HL-60 (cell line): ENCODE data around the gene LRBA.

Source experiments
- DNase-seq, 2 experiments: peaks; one replicate each; pipeline ENCODE4 v3.0.0-alpha.2; 2010 to 2020; ENCODE audit warnings: low read depth in 1 of 2, low spot score in 1 of 2
- H3K27ac ChIP-seq: fragments of 250-450 bp; sonication (Bioruptor Pico); replicated peaks from 2 replicates; pipeline ENCODE4 v1.5.1; 2020; ENCODE audit warnings: mild to moderate bottlenecking, moderate library complexity
- H3K27me3 ChIP-seq: fragments of 250-450 bp; sonication (Bioruptor Pico); 2 replicates; pipeline ENCODE4 v1.5.1; 2021; ENCODE audit warnings: mild to moderate bottlenecking, moderate library complexity; ENCODE audit not compliant: insufficient read depth, poor library complexity, severe bottlenecking
- H3K4me3 ChIP-seq: replicated peaks from 2 replicates; pipeline ENCODE4 v1.5.1; 2011; ENCODE audit warnings: mild to moderate bottlenecking, control low read depth, low read length; ENCODE audit not compliant: insufficient read depth
- CTCF ChIP-seq: IDR thresholded peaks from one replicate; pipeline ENCODE4 v1.5.1; 2011; ENCODE audit warnings: low read length, control low read depth, inconsistent platforms; ENCODE audit not compliant: insufficient read depth
- GABPA ChIP-seq: IDR thresholded peaks from 2 replicates; pipeline ENCODE4 v1.6.1; 2012; ENCODE audit warnings: low read depth
- POLR2AphosphoS5 ChIP-seq: IDR thresholded peaks from 2 replicates; pipeline ENCODE4 v1.6.1; 2012; ENCODE audit warnings: low read depth
- SPI1 ChIP-seq: IDR thresholded peaks from 2 replicates; pipeline ENCODE4 v1.6.1; 2012; ENCODE audit warnings: low read depth, mild to moderate bottlenecking, borderline replicate concordance
- TF ChIP-seq, protein P1 (sequence below): IDR thresholded peaks from 2 replicates; pipeline ENCODE4 v1.6.1; 2012; ENCODE audit warnings: low read depth; ENCODE audit not compliant: insufficient replicate concordance

LRBA gene

GRCh38 chr4:151049430-151049884 is 34.4 kb upstream of the LRBA start:
- H3K27ac ChIP-seq: no peak overlapping the region
- H3K27me3 ChIP-seq: no peaks in the 10 kb centered on the region
- no peak overlapping the region for H3K4me3 ChIP-seq
- DNase-seq: no peak
- no peak for TF ChIP-seq SPI1
- TF ChIP-seq, protein P1, sequence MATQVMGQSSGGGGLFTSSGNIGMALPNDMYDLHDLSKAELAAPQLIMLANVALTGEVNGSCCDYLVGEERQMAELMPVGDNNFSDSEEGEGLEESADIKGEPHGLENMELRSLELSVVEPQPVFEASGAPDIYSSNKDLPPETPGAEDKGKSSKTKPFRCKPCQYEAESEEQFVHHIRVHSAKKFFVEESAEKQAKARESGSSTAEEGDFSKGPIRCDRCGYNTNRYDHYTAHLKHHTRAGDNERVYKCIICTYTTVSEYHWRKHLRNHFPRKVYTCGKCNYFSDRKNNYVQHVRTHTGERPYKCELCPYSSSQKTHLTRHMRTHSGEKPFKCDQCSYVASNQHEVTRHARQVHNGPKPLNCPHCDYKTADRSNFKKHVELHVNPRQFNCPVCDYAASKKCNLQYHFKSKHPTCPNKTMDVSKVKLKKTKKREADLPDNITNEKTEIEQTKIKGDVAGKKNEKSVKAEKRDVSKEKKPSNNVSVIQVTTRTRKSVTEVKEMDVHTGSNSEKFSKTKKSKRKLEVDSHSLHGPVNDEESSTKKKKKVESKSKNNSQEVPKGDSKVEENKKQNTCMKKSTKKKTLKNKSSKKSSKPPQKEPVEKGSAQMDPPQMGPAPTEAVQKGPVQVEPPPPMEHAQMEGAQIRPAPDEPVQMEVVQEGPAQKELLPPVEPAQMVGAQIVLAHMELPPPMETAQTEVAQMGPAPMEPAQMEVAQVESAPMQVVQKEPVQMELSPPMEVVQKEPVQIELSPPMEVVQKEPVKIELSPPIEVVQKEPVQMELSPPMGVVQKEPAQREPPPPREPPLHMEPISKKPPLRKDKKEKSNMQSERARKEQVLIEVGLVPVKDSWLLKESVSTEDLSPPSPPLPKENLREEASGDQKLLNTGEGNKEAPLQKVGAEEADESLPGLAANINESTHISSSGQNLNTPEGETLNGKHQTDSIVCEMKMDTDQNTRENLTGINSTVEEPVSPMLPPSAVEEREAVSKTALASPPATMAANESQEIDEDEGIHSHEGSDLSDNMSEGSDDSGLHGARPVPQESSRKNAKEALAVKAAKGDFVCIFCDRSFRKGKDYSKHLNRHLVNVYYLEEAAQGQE: no peak

GRCh38 chr4:151048913-151049312 is 33.8 kb upstream of the LRBA start:
- Histone ChIP-seq H3K4me3 (no peak overlapping the region), H3K27me3 (no peaks in the 10 kb centered on the region), H3K27ac (no peak overlapping the region)
- TF ChIP-seq CTCF: no peak
- TF ChIP-seq, protein P1: no peak
- TF ChIP-seq SPI1: no peak
- TF ChIP-seq GABPA: no peak
- no peak for DNase-seq

- Histone ChIP-seq H3K4me3 (no peak overlapping the region), H3K27ac (no peak overlapping the region), H3K27me3 (no peaks in the 10 kb centered on the region)
- DNase-seq: no peak
- TF ChIP-seq GABPA: no peak
- TF ChIP-seq, protein P1: no peak
- no peak for TF ChIP-seq SPI1
- TF ChIP-seq POLR2AphosphoS5: no peak
- no peak for TF ChIP-seq CTCF
Measured at GRCh38 chr4:151046609-151047008, 31.5 kb upstream of the LRBA start.

GRCh38 chr4:151045907-151046306 is 30.8 kb upstream of the LRBA start:
- TF ChIP-seq POLR2AphosphoS5 (no peak), CTCF (no peak), SPI1 (no peak), GABPA (no peak)
- TF ChIP-seq, protein P1: no peak
- Histone ChIP-seq H3K4me3 (no peak overlapping the region), H3K27me3 (no peaks in the 10 kb centered on the region), H3K27ac (no peak overlapping the region)
- no peak for DNase-seq
